HepG2 (cell line): ENCODE results near the gene IMPG2. TPM values are rescaled to one million over a fixed set of nuclear protein-coding genes. Genes with fewer than 3 reads are reported as not detected.

Experiments used
- ATAC-seq: fragments of 200-7000 bp; cut with Tn5 transposase; 3 replicates; pipeline ENCODE4 v1.9.1; 2020; ENCODE audit warnings: mild to moderate bottlenecking, moderate library complexity
- BruUV-seq: library from RNA; stranded (reverse); fragments of 400-500 nt; replicated peaks from 2 replicates; lab custom pipeline; 2021; lab: Mats Ljungman, UMichigan
- CTCF ChIA-PET: fragments of 300-600 bp; formaldehyde crosslinking; extraction: SDS; loops from one replicate; lab custom pipeline; 2021; ENCODE audit warnings: low total read pairs, inconsistent platforms, low intra/inter-chr PET ratio; lab: Yijun Ruan, JAX
- POLR2A ChIA-PET: fragments of 350-600 bp; sonication (Branson Sonifier 250); formaldehyde crosslinking; loops from one replicate; lab custom pipeline; 2020; ENCODE audit warnings: antibody characterized with exemption, inconsistent platforms; lab: Yijun Ruan, JAX
- DNase-seq: peaks from one replicate; pipeline ENCODE4 v3.0.0-alpha.2; 2015; ENCODE audit warnings: low spot score
- FAIRE-seq: peaks from 3 replicates; lab custom pipeline; 2011; peaks lifted over from hg19 to GRCh38; lab: Jason Lieb, UNC
- H2AFZ ChIP-seq: one replicate; pipeline ENCODE4 v1.6.1; 2011; ENCODE audit warnings: low read length, inconsistent platforms
- H3K27ac ChIP-seq: fragments of 300-600 bp; 3 replicates; pipeline ENCODE4 v1.8.0; 2011; ENCODE audit warnings: mixed run types, mild to moderate bottlenecking, mixed read lengths, low read length, inconsistent platforms; ENCODE audit not compliant: insufficient read depth; ENCODE audit errors: extremely low read length
- H3K27me3 ChIP-seq, 2 experiments: fragments of 200-600 bp in 1 of 2; 2 replicates in 1 of 2; 3 replicates in 1 of 2; pipeline versions ENCODE4 v1.6.0 to v1.8.0; 2011; ENCODE audit warnings: low read length in 2 of 2, mild to moderate bottlenecking in 2 of 2, moderate library complexity in 2 of 2, inconsistent platforms in 1 of 2; ENCODE audit not compliant: insufficient read depth in 2 of 2, control insufficient read depth in 1 of 2
- H3K36me3 ChIP-seq, 2 experiments: fragments of 200-600 bp in 1 of 2; replicated peaks in 1 of 2; 2 replicates in 1 of 2; 3 replicates in 1 of 2; pipeline versions ENCODE4 v1.5.1 to v1.8.0; 2011; ENCODE audit warnings: low read length in 2 of 2, inconsistent platforms in 1 of 2; ENCODE audit not compliant: insufficient read depth in 2 of 2, control insufficient read depth in 1 of 2
- H3K4me1 ChIP-seq: 2 replicates; pipeline ENCODE4 v1.5.1; 2012; ENCODE audit warnings: low read length, inconsistent platforms; ENCODE audit not compliant: insufficient read depth
- H3K4me2 ChIP-seq: 2 replicates; pipeline ENCODE4 v1.6.0; 2011; ENCODE audit warnings: low read depth, low read length, inconsistent platforms
- H3K4me3 ChIP-seq, 3 experiments: fragments of 200-600 bp in 1 of 3; sonication (generic), shearing (Covaris generic) in 1 of 3; replicated peaks in 1 of 3; 2 replicates each; pipeline ENCODE4 v1.5.1; 2011 to 2016; ENCODE audit warnings: low read length in 3 of 3, inconsistent platforms in 2 of 3, low read depth in 2 of 3, mild to moderate bottlenecking in 2 of 3, control low read depth in 1 of 3, mixed read lengths in 1 of 3; ENCODE audit not compliant: insufficient read depth in 1 of 3
- H3K79me2 ChIP-seq: one replicate; pipeline ENCODE4 v1.6.1; 2011; ENCODE audit warnings: low read length, inconsistent platforms; ENCODE audit not compliant: insufficient read depth
- H3K9ac ChIP-seq: 2 replicates; pipeline ENCODE4 v1.6.0; 2011; ENCODE audit warnings: mild to moderate bottlenecking, low read depth, low read length, inconsistent platforms; ENCODE audit not compliant: insufficient read depth
- H3K9me3 ChIP-seq: 2 replicates; pipeline ENCODE4 v1.5.1; 2012; ENCODE audit warnings: mild to moderate bottlenecking, low read length
- H4K20me1 ChIP-seq: 2 replicates; pipeline ENCODE4 v1.6.0; 2011; ENCODE audit warnings: inconsistent platforms, mild to moderate bottlenecking, low read length, moderate library complexity; ENCODE audit not compliant: insufficient read depth
- ATF7-NPFF ChIP-seq: sonication (generic); formaldehyde crosslinking; IDR thresholded peaks from 2 replicates; pipeline ENCODE4 v1.8.1; 2023; ENCODE audit warnings: mild to moderate bottlenecking, low read depth, missing genetic modification reagents, moderate library complexity
- GMEB1 ChIP-seq: sonication (generic); formaldehyde crosslinking; IDR thresholded peaks from 2 replicates; pipeline ENCODE4 v1.5.1; 2020; ENCODE audit warnings: missing genetic modification reagents, mild to moderate bottlenecking, borderline replicate concordance
- PAWR ChIP-seq: sonication (generic); formaldehyde crosslinking; IDR thresholded peaks from 2 replicates; pipeline ENCODE4 v1.4.0; 2020; ENCODE audit warnings: missing genetic modification reagents, mild to moderate bottlenecking, borderline replicate concordance
- SIN3A ChIP-seq: IDR thresholded peaks from 2 replicates; pipeline ENCODE4 v1.6.1; 2011; ENCODE audit warnings: low read depth, mild to moderate bottlenecking, control low read depth, low read length, borderline replicate concordance
- SNRNP70 ChIP-seq: fragments of 200-400 bp; formaldehyde crosslinking; IDR thresholded peaks from 2 replicates; pipeline ENCODE4 v1.6.1; 2017; ENCODE audit warnings: mild to moderate bottlenecking, low read depth, low read length, moderate library complexity
- TEAD2 ChIP-seq: sonication (generic); formaldehyde crosslinking; IDR thresholded peaks from 2 replicates; pipeline ENCODE4 v1.9.0; 2021; ENCODE audit warnings: missing genetic modification reagents
- ZFP36 ChIP-seq: fragments of 150-350 bp; IDR thresholded peaks from 2 replicates; pipeline ENCODE4 v1.6.1; 2018; ENCODE audit warnings: borderline replicate concordance, low read length, low read depth; ENCODE audit not compliant: partially characterized antibody
- ZIK1 ChIP-seq: sonication (generic); formaldehyde crosslinking; IDR thresholded peaks from 2 replicates; pipeline ENCODE4 v1.5.0; 2020; ENCODE audit warnings: mild to moderate bottlenecking, low read depth, missing genetic modification reagents, borderline replicate concordance
- ZNF224 ChIP-seq: sonication (generic); formaldehyde crosslinking; IDR thresholded peaks from 2 replicates; pipeline ENCODE4 v1.5.0; 2020; ENCODE audit warnings: mild to moderate bottlenecking, missing genetic modification reagents
- ZNF512B ChIP-seq: sonication (generic); formaldehyde crosslinking; IDR thresholded peaks from 2 replicates; pipeline ENCODE4 v1.5.1; 2020; ENCODE audit warnings: missing genetic modification reagents, mild to moderate bottlenecking, borderline replicate concordance
- ZNF660 ChIP-seq: sonication (generic); formaldehyde crosslinking; IDR thresholded peaks from 2 replicates; pipeline ENCODE4 v1.5.1; 2020; ENCODE audit warnings: mild to moderate bottlenecking, low read depth, missing genetic modification reagents, borderline replicate concordance
- ZNF678 ChIP-seq: sonication (generic); formaldehyde crosslinking; IDR thresholded peaks from 2 replicates; pipeline ENCODE4 v1.4.0; 2020; ENCODE audit warnings: mild to moderate bottlenecking, missing genetic modification reagents
- ZSCAN9 ChIP-seq: IDR thresholded peaks from 2 replicates; pipeline ENCODE4 v1.6.1; 2016; ENCODE audit warnings: borderline replicate concordance
- WGBS: methylation state at CpG from one replicate; pipeline ENCODE4 v1.1.6; 2017; ENCODE audit warnings: low lambda C conversion rate; 5-methylcytosine and 5-hydroxymethylcytosine counted together
- in situ Hi-C: cut with HindIII; loops from 2 replicates; pipeline ENCODE4 v1.10.0; 2017; ENCODE audit warnings: low pct_unique_long_range_greater_than_20kb; ENCODE audit not compliant: extremely low pct_ligation_motif_present
- intact Hi-C: fragments of 100-400 bp; cut with micrococcal nuclease; formaldehyde crosslinking; loops from one replicate; pipeline ENCODE4 v1.10.0; 2022; ENCODE audit not compliant: unreplicated experiment
- polyA plus RNA-seq, 8 experiments: library from polyadenylated mRNA; depleted of rRNA in 3 of 8; stranded (reverse) in 7 of 8; unstranded in 1 of 8; fragments of >200 nt; fragmentation: Illumina TruSeq in 4 of 8; extraction: Trizol in 4 of 8; gene quantifications; 2 replicates each; pipeline versions ENCODE4 v1.2.1 to v1.2.3, GENCODE V29; 2011 to 2016; ENCODE audit warnings: low read depth in 4 of 8, missing spikeins in 1 of 8, mixed read lengths in 1 of 8; ENCODE audit not compliant: insufficient read depth in 1 of 8
- total RNA-seq, 5 experiments: library from RNA; depleted of rRNA; stranded (reverse); fragments of >200 nt; fragmentation: Illumina TruSeq; extraction: Trizol; gene quantifications; 2 replicates each; pipeline ENCODE4 v1.2.3, GENCODE V29; 2016; ENCODE audit warnings: low read depth in 1 of 5
- TF ChIP-seq, protein P1 (sequence below): sonication (generic); formaldehyde crosslinking; IDR thresholded peaks from 2 replicates; pipeline ENCODE4 v1.8.1; 2023; ENCODE audit warnings: missing genetic modification reagents, inconsistent platforms, borderline replicate concordance

The IMPG2 gene
- total and polyA plus RNA-seq, 2 of the 13 experiments (the other 11 are each of a cell fraction or from before 2014, with no cell fraction given) = 0.02 to 0.03 TPM

DNA sequence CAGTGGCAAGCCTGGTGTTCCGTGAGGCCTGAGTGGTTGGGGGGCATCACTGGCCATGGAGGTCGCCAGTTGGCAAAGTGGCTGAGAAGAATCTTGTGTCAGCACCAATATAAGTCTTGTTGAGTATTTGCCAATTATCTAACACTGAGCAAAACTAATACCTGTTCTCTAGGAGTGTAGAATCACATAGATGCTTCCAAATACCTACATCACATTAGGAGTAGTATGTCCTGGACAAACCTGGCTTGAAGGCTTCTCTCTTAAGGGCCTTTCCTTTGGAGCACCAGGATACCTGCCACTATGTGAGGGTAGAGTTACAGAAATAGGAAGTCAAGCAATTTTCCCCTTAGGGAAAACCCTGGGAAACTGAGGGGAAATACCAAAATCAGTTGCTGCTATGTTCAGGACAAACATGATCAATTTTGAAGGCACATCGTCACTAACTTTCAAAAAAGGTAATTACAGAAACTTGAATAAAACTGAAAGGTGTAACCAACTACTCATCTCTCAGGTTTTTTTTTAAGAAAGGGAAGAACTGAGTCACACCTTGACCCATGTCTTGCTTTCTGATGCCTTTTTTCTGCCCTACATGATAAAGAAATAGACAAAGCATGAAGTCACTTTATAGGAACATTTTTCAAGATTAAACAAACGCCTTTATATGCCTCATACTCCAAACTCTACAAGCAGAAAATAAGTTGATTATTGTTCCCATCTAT is 100.4 kb downstream of the IMPG2 start (continued):
- TF ChIP-seq PAWR (CRISPR knock-in tag) (no peak), TEAD2 (no peak), ZNF660 (CRISPR knock-in tag) (no peak), ZIK1 (CRISPR knock-in tag) (no peak)
- TF ChIP-seq, all 625 proteins: peak for 0

- peaks cover 10% of the 10 kb centered on the region for H3K9me3 ChIP-seq
- DNase-seq = no peak
- WGBS = 0% methylated on average over 3 of the region's 3 CpGs
- POLR2A ChIA-PET = no interaction called here
- no peaks in the 10 kb centered on the region for H3K79me2 ChIP-seq
- in situ Hi-C loops = no loop called here
- no peak for ATAC-seq
- BruUV-seq = no TSS peak
- FAIRE-seq = no peak
- intact Hi-C loops = no loop called here
- H3K9ac ChIP-seq = no peak overlapping the region
- H3K4me1 ChIP-seq = no peaks in the 10 kb centered on the region
- H3K4me2 ChIP-seq = no peak overlapping the region
- H4K20me1 ChIP-seq = no peaks in the 10 kb centered on the region
- H2AFZ ChIP-seq = no peak overlapping the region
- no peaks in the 10 kb centered on the region; a peak in 1 of 5 replicates for H3K27me3 ChIP-seq
- no peak overlapping the region for H3K4me3 ChIP-seq
- H3K36me3 ChIP-seq = no peaks in the 10 kb centered on the region
- H3K27ac ChIP-seq = no peak overlapping the region
- CTCF ChIA-PET = no interaction called here
- no peak for TF ChIP-seq ZSCAN9 (CRISPR knock-in tag)
- TF ChIP-seq ZNF678 = no peak
- TF ChIP-seq ZFP36 = no peak
- no peak for TF ChIP-seq ZNF224 (CRISPR knock-in tag)
- TF ChIP-seq ATF7-NPFF = no peak
- TF ChIP-seq, protein P1, sequence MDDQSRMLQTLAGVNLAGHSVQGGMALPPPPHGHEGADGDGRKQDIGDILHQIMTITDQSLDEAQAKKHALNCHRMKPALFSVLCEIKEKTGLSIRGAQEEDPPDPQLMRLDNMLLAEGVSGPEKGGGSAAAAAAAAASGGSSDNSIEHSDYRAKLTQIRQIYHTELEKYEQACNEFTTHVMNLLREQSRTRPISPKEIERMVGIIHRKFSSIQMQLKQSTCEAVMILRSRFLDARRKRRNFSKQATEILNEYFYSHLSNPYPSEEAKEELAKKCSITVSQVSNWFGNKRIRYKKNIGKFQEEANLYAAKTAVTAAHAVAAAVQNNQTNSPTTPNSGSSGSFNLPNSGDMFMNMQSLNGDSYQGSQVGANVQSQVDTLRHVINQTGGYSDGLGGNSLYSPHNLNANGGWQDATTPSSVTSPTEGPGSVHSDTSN (CRISPR knock-in tag) = no peak
- no peak for TF ChIP-seq GMEB1 (CRISPR knock-in tag)
- no peak for TF ChIP-seq SNRNP70
- TF ChIP-seq ZNF512B (CRISPR knock-in tag) = no peak
- TF ChIP-seq SIN3A = no peak
Measured at GRCh38 chr3:101217472-101218245, 102.7 kb downstream of the IMPG2 start.
